Spleen (tissue), 7 donors: Measurements from ENCODE around the gene GOLGA7B.

Experiments used
- CTCF ChIP-seq, 11 experiments: fragments of 200-600 bp in 7 of 11; fragments of 450-650 bp in 4 of 11; sonication (generic) in 4 of 11; IDR thresholded peaks in 8 of 11; conservative IDR thresholded peaks in 3 of 11; 1 replicate in 7 of 11; 2 replicates in 4 of 11; pipeline versions ENCODE4 v1.4.0 to v1.8.0; 2016 to 2021; ENCODE audit warnings: antibody characterized with exemption in 11 of 11, inconsistent platforms in 4 of 11, mild to moderate bottlenecking in 1 of 11
- POLR2A ChIP-seq, 3 donors: fragments of 450-650 bp; IDR thresholded peaks; one replicate each; pipeline ENCODE4 v1.5.1; 2017; ENCODE audit warnings: antibody characterized with exemption in 3 of 3, mild to moderate bottlenecking in 1 of 3
- POLR2AphosphoS5 ChIP-seq, 3 donors: sonication (generic); formaldehyde crosslinking; IDR thresholded peaks; one replicate each; pipeline ENCODE4 v1.5.1; 2017; ENCODE audit warnings: antibody characterized with exemption in 3 of 3
- donor health status: DM: no; HTN: no; CAD: no; lungs with moderate emphysema.
- donor health status: DM: no; HTN: no; CAD: no.
- donor health status: DM: no; HTN: no; CAD: no.

- no peak for TF ChIP-seq CTCF (IDR thresholded peaks at IDR 0.05 in 8 of 11, conservative IDR thresholded peaks at IDR 0.05 in 3 of 11)
- TF ChIP-seq POLR2A (IDR thresholded peaks at IDR 0.05): no peak
- no peak for TF ChIP-seq POLR2AphosphoS5 (IDR thresholded peaks at IDR 0.05)
These were observed 25.7 kb downstream of the GOLGA7B start for GRCh38 chr10:97875391-97875790.
